PFSK-1 (cell line): ENCODE data around the gene NHERF2.

ENCODE experiments used
- FOXP2 ChIP-seq: optimal IDR thresholded peaks from 2 replicates; pipeline ENCODE3; 2011; ENCODE audit warnings: borderline replicate concordance, control low read depth, inconsistent platforms; ENCODE audit not compliant: insufficient read depth; ENCODE audit errors: extremely low read length, extremely low read depth
- REST ChIP-seq, 2 experiments: IDR thresholded peaks; 2 replicates each; pipeline versions ENCODE4 v1.6.1 to v1.8.0; 2011 to 2012; ENCODE audit warnings: low read depth in 2 of 2, low read length in 2 of 2, control low read depth in 1 of 2, inconsistent platforms in 1 of 2, mild to moderate bottlenecking in 1 of 2, moderate library complexity in 1 of 2; ENCODE audit not compliant: insufficient read depth in 1 of 2

DNA sequence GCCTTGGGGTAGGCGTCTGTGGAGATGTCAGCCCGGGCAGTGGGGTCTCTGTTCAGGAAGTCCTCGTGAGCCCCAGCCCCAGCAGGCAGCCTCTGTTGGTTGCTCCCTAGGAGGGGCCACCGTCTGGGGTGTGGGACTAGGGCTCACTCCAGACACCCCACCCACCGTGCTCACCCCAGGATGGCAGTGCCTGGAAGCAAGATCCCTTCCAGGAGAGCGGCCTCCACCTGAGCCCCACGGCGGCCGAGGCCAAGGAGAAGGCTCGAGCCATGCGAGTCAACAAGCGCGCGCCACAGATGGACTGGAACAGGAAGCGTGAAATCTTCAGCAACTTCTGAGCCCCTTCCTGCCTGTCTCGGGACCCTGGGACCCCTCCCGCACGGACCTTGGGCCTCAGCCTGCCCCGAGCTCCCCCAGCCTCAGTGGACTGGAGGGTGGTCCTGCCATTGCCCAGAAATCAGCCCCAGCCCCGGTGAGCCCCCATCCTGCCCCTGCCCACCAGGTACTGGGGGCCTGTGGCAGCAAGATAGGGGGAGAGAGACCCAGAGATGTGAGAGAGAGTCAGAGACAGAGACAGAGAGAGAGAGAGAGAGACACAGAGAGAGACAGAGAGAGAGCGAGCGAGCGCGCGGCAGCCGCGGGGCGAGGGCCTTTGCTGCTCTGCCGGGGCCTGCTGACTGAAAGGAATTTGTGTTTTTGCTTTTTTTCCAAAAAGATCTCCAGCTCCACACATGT is 11.1 kb downstream of the NHERF2 start:
- TF ChIP-seq REST (IDR thresholded peaks at IDR 0.05; ENCODE audit: insufficient read depth in 1 of 2, low read depth in 2 of 2, low read length in 2 of 2) (no peak), FOXP2 (no peak)
